HEK293 (cell line): ENCODE measurements around the gene SAMD4A.

Experiments
- CTCF ChIA-PET: fragments of 350-600 bp; formaldehyde crosslinking; extraction: SDS; loops from one replicate; lab custom pipeline; 2021; ENCODE audit warnings: antibody characterized with exemption; lab: Yijun Ruan, JAX
- POLR2A ChIA-PET: fragments of 300-600 bp; formaldehyde crosslinking; extraction: SDS; loops from one replicate; lab custom pipeline; 2020; ENCODE audit warnings: antibody characterized with exemption, inconsistent platforms; lab: Yijun Ruan, JAX
- H3K27ac ChIP-seq: fragments of 200-500 bp; sonication (Bioruptor generic); 2 replicates; pipeline ENCODE4 v1.5.1; 2014; ENCODE audit warnings: low read depth, low read length, control low read depth, inconsistent platforms; ENCODE audit errors: extremely low read depth
- H3K36me3 ChIP-seq, 2 experiments: fragments of 200-500 bp in 1 of 2; sonication (Bioruptor generic) in 1 of 2; 1 replicate in 1 of 2; 2 replicates in 1 of 2; pipeline ENCODE4 v1.5.1; 2014 to 2017; ENCODE audit warnings: inconsistent platforms in 2 of 2, low read length in 2 of 2; ENCODE audit not compliant: control insufficient read depth in 2 of 2, insufficient read depth in 1 of 2
- H3K4me1 ChIP-seq: fragments of 200-500 bp; sonication (Bioruptor generic); 2 replicates; pipeline ENCODE4 v1.5.1; 2014; ENCODE audit warnings: mild to moderate bottlenecking, low read length, inconsistent platforms; ENCODE audit not compliant: control insufficient read depth, insufficient read depth
- H3K4me3 ChIP-seq: 2 replicates; pipeline ENCODE4 v1.5.1; 2011; ENCODE audit warnings: low read depth, mild to moderate bottlenecking, control low read depth, low read length, moderate library complexity
- H3K9me3 ChIP-seq: fragments of 200-500 bp; sonication (Bioruptor generic); 2 replicates; pipeline ENCODE4 v1.5.1; 2014; ENCODE audit warnings: low read depth, low read length, inconsistent platforms; ENCODE audit not compliant: control insufficient read depth, insufficient read depth
- GFI1B ChIP-seq: fragments of 450-650 bp; formaldehyde crosslinking; IDR thresholded peaks from 2 replicates; pipeline ENCODE4 v1.5.1; 2016; ENCODE audit warnings: missing biosample characterization, missing genetic modification characterization
- GLI2 ChIP-seq: fragments of 450-650 bp; formaldehyde crosslinking; IDR thresholded peaks from 2 replicates; pipeline ENCODE4; 2017; ENCODE audit warnings: missing biosample characterization, missing genetic modification characterization, low read depth, borderline replicate concordance
- KLF9 ChIP-seq: fragments of 450-650 bp; formaldehyde crosslinking; IDR thresholded peaks from 2 replicates; pipeline ENCODE4 v1.5.1; 2016; ENCODE audit warnings: missing biosample characterization, missing genetic modification characterization, low read depth
- OVOL3 ChIP-seq: fragments of 450-650 bp; formaldehyde crosslinking; IDR thresholded peaks from 2 replicates; pipeline ENCODE4 v1.5.1; 2016; ENCODE audit warnings: missing biosample characterization, missing genetic modification characterization
- SCRT1 ChIP-seq: fragments of 450-650 bp; formaldehyde crosslinking; IDR thresholded peaks from 2 replicates; pipeline ENCODE4 v1.5.1; 2016; ENCODE audit warnings: missing biosample characterization, missing genetic modification characterization, borderline replicate concordance
- SP3 ChIP-seq: fragments of 450-650 bp; formaldehyde crosslinking; IDR thresholded peaks from 2 replicates; pipeline ENCODE4 v1.5.1; 2016; ENCODE audit warnings: missing biosample characterization, missing genetic modification characterization
- WT1 ChIP-seq: fragments of 450-650 bp; formaldehyde crosslinking; IDR thresholded peaks from 2 replicates; pipeline ENCODE4 v1.5.1; 2016; ENCODE audit warnings: missing biosample characterization, missing genetic modification characterization
- ZNF133 ChIP-seq: fragments of 450-650 bp; formaldehyde crosslinking; IDR thresholded peaks from 2 replicates; pipeline ENCODE4 v1.5.1; 2016; ENCODE audit warnings: missing biosample characterization, missing genetic modification characterization
- ZNF138 ChIP-seq: fragments of 450-650 bp; formaldehyde crosslinking; IDR thresholded peaks from 2 replicates; pipeline ENCODE4 v1.5.1; 2016; ENCODE audit warnings: missing biosample characterization, missing genetic modification characterization, borderline replicate concordance
- ZNF140 ChIP-seq: fragments of 450-650 bp; formaldehyde crosslinking; IDR thresholded peaks from 2 replicates; pipeline ENCODE4 v1.5.1; 2016; ENCODE audit warnings: missing biosample characterization, missing genetic modification characterization
- ZNF146 ChIP-seq: fragments of 450-650 bp; formaldehyde crosslinking; IDR thresholded peaks from 2 replicates; pipeline ENCODE4 v1.5.1; 2016; ENCODE audit warnings: missing biosample characterization, missing genetic modification characterization
- ZNF16 ChIP-seq: fragments of 450-650 bp; formaldehyde crosslinking; IDR thresholded peaks from 2 replicates; pipeline ENCODE4 v1.5.1; 2016; ENCODE audit warnings: low read depth, missing biosample characterization, missing genetic modification characterization
- ZNF174 ChIP-seq: fragments of 450-650 bp; formaldehyde crosslinking; IDR thresholded peaks from 2 replicates; pipeline ENCODE4 v1.5.0; 2017; ENCODE audit warnings: missing biosample characterization, mild to moderate bottlenecking, missing genetic modification characterization
- ZNF2 ChIP-seq: fragments of 450-650 bp; formaldehyde crosslinking; IDR thresholded peaks from 2 replicates; pipeline ENCODE4 v1.5.1; 2016; ENCODE audit warnings: missing biosample characterization, missing genetic modification characterization
- ZNF23 ChIP-seq: fragments of 450-650 bp; formaldehyde crosslinking; IDR thresholded peaks from 2 replicates; pipeline ENCODE4 v1.5.1; 2016; ENCODE audit warnings: missing biosample characterization, missing genetic modification characterization, borderline replicate concordance
- ZNF350 ChIP-seq: fragments of 450-650 bp; formaldehyde crosslinking; IDR thresholded peaks from 2 replicates; pipeline ENCODE4 v1.5.0; 2017; ENCODE audit warnings: missing biosample characterization, mild to moderate bottlenecking, missing genetic modification characterization
- ZNF354C ChIP-seq: fragments of 450-650 bp; formaldehyde crosslinking; IDR thresholded peaks from 2 replicates; pipeline ENCODE4 v1.5.1; 2016; ENCODE audit warnings: missing biosample characterization, missing genetic modification characterization, low read depth, borderline replicate concordance
- ZNF391 ChIP-seq: fragments of 450-650 bp; formaldehyde crosslinking; IDR thresholded peaks from 2 replicates; pipeline ENCODE4 v1.5.1; 2016; ENCODE audit warnings: low read depth, missing biosample characterization, missing genetic modification characterization, borderline replicate concordance
- ZNF433 ChIP-seq: fragments of 450-650 bp; formaldehyde crosslinking; IDR thresholded peaks from 2 replicates; pipeline ENCODE4 v1.5.1; 2016; ENCODE audit warnings: missing biosample characterization, missing genetic modification characterization, low read depth
- ZNF544 ChIP-seq: fragments of 450-650 bp; formaldehyde crosslinking; IDR thresholded peaks from 2 replicates; pipeline ENCODE4 v1.5.0; 2017; ENCODE audit warnings: missing biosample characterization, missing genetic modification characterization
- ZNF596 ChIP-seq: fragments of 450-650 bp; IDR thresholded peaks from 2 replicates; pipeline ENCODE4 v1.5.0; 2018; ENCODE audit warnings: missing biosample characterization, mild to moderate bottlenecking, missing genetic modification characterization, moderate library complexity
- ZNF777 ChIP-seq: fragments of 450-650 bp; formaldehyde crosslinking; IDR thresholded peaks from 2 replicates; pipeline ENCODE4 v1.5.1; 2017; ENCODE audit warnings: missing biosample characterization, missing genetic modification characterization, borderline replicate concordance
- ZNF830 ChIP-seq: fragments of 450-650 bp; IDR thresholded peaks from 2 replicates; pipeline ENCODE4 v1.5.0; 2018; ENCODE audit warnings: missing biosample characterization, missing genetic modification characterization, low read depth, mild to moderate bottlenecking, moderate library complexity
- TF ChIP-seq, protein P1 (sequence below): fragments of 450-650 bp; formaldehyde crosslinking; IDR thresholded peaks from 2 replicates; pipeline ENCODE4 v1.5.1; 2016; ENCODE audit warnings: missing biosample characterization, missing genetic modification characterization
- TF ChIP-seq, protein P2 (sequence below): fragments of 450-650 bp; formaldehyde crosslinking; IDR thresholded peaks from 2 replicates; pipeline ENCODE4 v1.5.1; 2016; ENCODE audit warnings: missing biosample characterization, missing genetic modification characterization
- TF ChIP-seq, protein P3 (sequence below): fragments of 450-650 bp; formaldehyde crosslinking; conservative IDR thresholded peaks from 2 replicates; pipeline ENCODE4 v1.5.1; 2016; ENCODE audit warnings: low read depth, missing biosample characterization, missing genetic modification characterization
- TF ChIP-seq, protein P4 (sequence below): fragments of 450-650 bp; formaldehyde crosslinking; IDR thresholded peaks from 2 replicates; pipeline ENCODE4 v1.5.1; 2016; ENCODE audit warnings: missing biosample characterization, missing genetic modification characterization

SAMD4A gene

DNA sequence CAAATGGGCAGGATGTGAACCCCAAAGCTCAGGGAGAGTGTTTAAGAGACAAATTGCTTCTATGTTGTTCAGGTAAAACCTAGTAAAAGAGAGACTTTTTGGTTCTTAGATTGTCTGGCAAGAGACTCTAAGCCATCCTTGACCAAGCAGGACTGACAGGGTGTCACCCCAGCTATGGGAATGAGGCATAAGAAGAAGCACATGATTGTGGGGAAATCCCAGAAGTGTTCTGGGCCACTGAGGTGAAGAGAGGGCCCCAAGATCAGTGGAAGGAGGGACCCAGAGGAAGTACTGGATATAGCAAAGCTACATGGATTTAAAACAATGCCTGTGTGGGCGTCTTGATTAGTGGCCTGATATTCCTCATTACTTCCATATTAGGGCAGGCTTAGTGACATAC, 99.0 kb downstream of the SAMD4A start:
- no peaks in the 10 kb centered on the region for H3K9me3 ChIP-seq
- TF ChIP-seq ZNF433: no peak
- TF ChIP-seq, protein P1, sequence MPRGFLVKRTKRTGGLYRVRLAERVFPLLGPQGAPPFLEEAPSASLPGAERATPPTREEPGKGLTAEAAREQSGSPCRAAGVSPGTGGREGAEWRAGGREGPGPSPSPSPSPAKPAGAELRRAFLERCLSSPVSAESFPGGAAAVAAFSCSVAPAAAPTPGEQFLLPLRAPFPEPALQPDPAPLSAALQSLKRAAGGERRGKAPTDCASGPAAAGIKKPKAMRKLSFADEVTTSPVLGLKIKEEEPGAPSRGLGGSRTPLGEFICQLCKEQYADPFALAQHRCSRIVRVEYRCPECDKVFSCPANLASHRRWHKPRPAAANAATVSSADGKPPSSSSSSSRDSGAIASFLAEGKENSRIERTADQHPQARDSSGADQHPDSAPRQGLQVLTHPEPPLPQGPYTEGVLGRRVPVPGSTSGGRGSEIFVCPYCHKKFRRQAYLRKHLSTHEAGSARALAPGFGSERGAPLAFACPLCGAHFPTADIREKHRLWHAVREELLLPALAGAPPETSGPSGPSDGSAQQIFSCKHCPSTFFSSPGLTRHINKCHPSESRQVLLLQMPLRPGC (tag by site-specific recombination): no peak
- no peak for TF ChIP-seq ZNF354C
- TF ChIP-seq GLI2: no peak
- no peak for TF ChIP-seq ZNF350 (tag by site-specific recombination)
- TF ChIP-seq, protein P2, sequence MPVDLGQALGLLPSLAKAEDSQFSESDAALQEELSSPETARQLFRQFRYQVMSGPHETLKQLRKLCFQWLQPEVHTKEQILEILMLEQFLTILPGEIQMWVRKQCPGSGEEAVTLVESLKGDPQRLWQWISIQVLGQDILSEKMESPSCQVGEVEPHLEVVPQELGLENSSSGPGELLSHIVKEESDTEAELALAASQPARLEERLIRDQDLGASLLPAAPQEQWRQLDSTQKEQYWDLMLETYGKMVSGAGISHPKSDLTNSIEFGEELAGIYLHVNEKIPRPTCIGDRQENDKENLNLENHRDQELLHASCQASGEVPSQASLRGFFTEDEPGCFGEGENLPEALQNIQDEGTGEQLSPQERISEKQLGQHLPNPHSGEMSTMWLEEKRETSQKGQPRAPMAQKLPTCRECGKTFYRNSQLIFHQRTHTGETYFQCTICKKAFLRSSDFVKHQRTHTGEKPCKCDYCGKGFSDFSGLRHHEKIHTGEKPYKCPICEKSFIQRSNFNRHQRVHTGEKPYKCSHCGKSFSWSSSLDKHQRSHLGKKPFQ (tag by site-specific recombination): no peak
- TF ChIP-seq OVOL3 (tag by site-specific recombination): no peak
- TF ChIP-seq, all 188 proteins: peak for 0
- Histone ChIP-seq H3K27ac (no peak overlapping the region), H3K4me1 (no peaks in the 10 kb centered on the region), H3K4me3 (no peak overlapping the region), H3K36me3 (no peaks in the 10 kb centered on the region)
- POLR2A ChIA-PET: interaction anchor here (1.3 kb wide), 1 partner anchor 100 kb away, joined by 4 read pairs; no protein-coding TSS in a partner anchor
- CTCF ChIA-PET: interaction anchor here (1.1 to 1.3 kb wide), 2 partner anchors 27 to 107 kb away, joined by 3 to 4 read pairs; no protein-coding TSS in a partner anchor

DNA sequence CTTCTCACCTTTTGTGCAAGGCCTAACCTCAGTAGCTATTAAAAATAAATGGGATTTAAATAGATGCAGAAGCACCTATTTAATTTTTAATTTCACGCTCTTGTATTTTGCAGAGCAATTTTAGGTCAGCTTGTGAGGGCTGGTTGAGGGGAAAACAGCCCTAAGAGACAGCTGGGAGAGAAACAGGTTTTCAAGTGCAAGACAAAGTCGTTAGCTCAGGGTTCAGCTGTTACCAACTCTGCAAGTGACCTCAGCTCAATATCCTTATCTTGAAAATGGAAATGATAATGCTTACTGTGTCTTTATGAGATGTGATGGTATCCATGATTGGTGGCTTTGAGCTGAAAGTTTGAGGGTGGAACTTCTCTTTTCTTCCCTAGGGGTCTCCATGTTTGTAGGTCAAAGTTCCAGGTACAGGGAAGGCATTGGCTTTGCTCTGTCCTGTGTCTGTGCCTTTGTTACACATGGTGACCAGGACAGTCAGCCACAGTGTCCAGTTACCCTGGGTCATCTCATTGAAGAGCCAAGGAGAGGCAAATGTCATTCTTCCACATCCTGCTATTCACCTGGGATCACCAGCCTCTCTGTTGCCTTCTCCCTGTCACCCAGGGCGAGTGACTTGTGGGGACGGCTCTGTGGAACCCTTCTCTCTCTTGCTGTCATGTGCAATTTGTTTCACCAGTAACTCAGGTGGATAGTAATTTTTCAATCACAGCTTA, 100.3 kb downstream of the SAMD4A start:
- no peak overlapping the region for H3K27ac ChIP-seq

DNA sequence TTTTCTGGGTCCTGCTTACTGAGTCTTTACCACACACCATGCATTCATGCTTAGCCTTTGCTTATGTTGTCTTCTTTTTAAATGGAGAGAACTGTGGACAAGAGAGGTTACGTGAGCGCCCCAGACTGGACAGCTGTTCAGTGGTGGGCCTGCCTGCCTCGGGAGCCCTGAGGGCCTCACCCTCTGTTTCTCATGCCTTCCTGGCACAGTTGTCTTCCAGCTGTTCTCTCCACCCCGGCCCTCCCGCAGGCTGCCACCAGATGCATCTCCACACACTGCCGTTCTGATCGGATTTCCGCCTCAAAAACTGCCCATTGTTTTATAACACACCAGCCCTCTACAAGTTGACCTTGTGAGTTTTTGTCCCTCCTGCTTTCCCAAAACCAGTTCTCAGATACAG, 100.8 kb downstream of the SAMD4A start:
- peaks cover under 1% of the 10 kb centered on the region for H3K4me1 ChIP-seq
- ChIA-PET POLR2A (no interaction called here), CTCF (interaction anchor here (1.2 to 1.4 kb wide), 2 partner anchors 13 to 107 kb away, joined by 3 to 4 read pairs; no protein-coding TSS in a partner anchor)
- TF ChIP-seq ZNF2: no peak
- TF ChIP-seq ZNF146 (tag by site-specific recombination): no peak
- no peak for TF ChIP-seq SP3
- TF ChIP-seq ZNF777 (tag by site-specific recombination): no peak
- TF ChIP-seq SCRT1 (tag by site-specific recombination): no peak
- TF ChIP-seq, protein P3, sequence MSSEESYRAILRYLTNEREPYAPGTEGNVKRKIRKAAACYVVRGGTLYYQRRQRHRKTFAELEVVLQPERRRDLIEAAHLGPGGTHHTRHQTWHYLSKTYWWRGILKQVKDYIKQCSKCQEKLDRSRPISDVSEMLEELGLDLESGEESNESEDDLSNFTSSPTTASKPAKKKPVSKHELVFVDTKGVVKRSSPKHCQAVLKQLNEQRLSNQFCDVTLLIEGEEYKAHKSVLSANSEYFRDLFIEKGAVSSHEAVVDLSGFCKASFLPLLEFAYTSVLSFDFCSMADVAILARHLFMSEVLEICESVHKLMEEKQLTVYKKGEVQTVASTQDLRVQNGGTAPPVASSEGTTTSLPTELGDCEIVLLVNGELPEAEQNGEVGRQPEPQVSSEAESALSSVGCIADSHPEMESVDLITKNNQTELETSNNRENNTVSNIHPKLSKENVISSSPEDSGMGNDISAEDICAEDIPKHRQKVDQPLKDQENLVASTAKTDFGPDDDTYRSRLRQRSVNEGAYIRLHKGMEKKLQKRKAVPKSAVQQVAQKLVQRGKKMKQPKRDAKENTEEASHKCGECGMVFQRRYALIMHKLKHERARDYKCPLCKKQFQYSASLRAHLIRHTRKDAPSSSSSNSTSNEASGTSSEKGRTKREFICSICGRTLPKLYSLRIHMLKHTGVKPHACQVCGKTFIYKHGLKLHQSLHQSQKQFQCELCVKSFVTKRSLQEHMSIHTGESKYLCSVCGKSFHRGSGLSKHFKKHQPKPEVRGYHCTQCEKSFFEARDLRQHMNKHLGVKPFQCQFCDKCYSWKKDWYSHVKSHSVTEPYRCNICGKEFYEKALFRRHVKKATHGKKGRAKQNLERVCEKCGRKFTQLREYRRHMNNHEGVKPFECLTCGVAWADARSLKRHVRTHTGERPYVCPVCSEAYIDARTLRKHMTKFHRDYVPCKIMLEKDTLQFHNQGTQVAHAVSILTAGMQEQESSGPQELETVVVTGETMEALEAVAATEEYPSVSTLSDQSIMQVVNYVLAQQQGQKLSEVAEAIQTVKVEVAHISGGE (tag by site-specific recombination): no peak
- TF ChIP-seq ZNF140: no peak
- no peak for TF ChIP-seq ZNF596 (tag by site-specific recombination)
- TF ChIP-seq ZNF138 (tag by site-specific recombination): no peak
- no peak for TF ChIP-seq ZNF391
- no peaks in the 10 kb centered on the region for H3K36me3 ChIP-seq
- no peak overlapping the region for H3K4me3 ChIP-seq
- no peaks in the 10 kb centered on the region for H3K9me3 ChIP-seq
- no peak overlapping the region for H3K27ac ChIP-seq

More for the DNA sequence above, 100.3 kb downstream of the SAMD4A start:
- CTCF ChIA-PET: interaction anchor here (1.1 to 1.4 kb wide), 4 partner anchors 12 to 107 kb away, joined by 3 to 4 read pairs (median 4); no protein-coding TSS in a partner anchor
- no peaks in the 10 kb centered on the region for H3K9me3 ChIP-seq
- no peaks in the 10 kb centered on the region for H3K36me3 ChIP-seq
- TF ChIP-seq ZNF174 (tag by site-specific recombination): no peak
- TF ChIP-seq GFI1B: no peak
- no peak for TF ChIP-seq ZNF133 (tag by site-specific recombination)
- TF ChIP-seq ZNF23 (tag by site-specific recombination): no peak
- TF ChIP-seq WT1 (tag by site-specific recombination): no peak
- TF ChIP-seq KLF9 (tag by site-specific recombination): no peak
- no peak for TF ChIP-seq ZNF16 (tag by site-specific recombination)
- TF ChIP-seq, protein P4, sequence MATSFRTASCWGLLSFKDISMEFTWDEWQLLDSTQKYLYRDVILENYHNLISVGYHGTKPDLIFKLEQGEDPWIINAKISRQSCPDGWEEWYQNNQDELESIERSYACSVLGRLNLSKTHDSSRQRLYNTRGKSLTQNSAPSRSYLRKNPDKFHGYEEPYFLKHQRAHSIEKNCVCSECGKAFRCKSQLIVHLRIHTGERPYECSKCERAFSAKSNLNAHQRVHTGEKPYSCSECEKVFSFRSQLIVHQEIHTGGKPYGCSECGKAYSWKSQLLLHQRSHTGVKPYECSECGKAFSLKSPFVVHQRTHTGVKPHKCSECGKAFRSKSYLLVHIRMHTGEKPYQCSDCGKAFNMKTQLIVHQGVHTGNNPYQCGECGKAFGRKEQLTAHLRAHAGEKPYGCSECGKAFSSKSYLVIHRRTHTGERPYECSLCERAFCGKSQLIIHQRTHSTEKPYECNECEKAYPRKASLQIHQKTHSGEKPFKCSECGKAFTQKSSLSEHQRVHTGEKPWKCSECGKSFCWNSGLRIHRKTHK (tag by site-specific recombination): no peak
- no peak for TF ChIP-seq ZNF777 (tag by site-specific recombination)
- TF ChIP-seq ZNF544 (tag by site-specific recombination): no peak
- no peak for TF ChIP-seq ZNF830
- no peaks in the 10 kb centered on the region for H3K4me1 ChIP-seq
- no peak overlapping the region for H3K4me3 ChIP-seq
- POLR2A ChIA-PET: interaction anchor here (1.2 to 1.3 kb wide), 2 partner anchors 15 to 102 kb away, joined by 3 to 4 read pairs; no protein-coding TSS in a partner anchor
